Rectal smooth muscle tissue (tissue), 1 donor: ENCODE results near the gene ZMPSTE24.

Source experiments
- H3K27ac ChIP-seq: one replicate; pipeline ENCODE4 v1.7.0; 2013; ENCODE audit warnings: low read depth, low read length, inconsistent platforms
- H3K27me3 ChIP-seq: one replicate; pipeline ENCODE4 v1.7.0; 2013; ENCODE audit warnings: low read length; ENCODE audit not compliant: control insufficient read depth, insufficient read depth
- H3K36me3 ChIP-seq: one replicate; pipeline ENCODE4 v1.7.0; 2013; ENCODE audit warnings: low read length; ENCODE audit not compliant: control insufficient read depth, insufficient read depth
- H3K4me1 ChIP-seq: one replicate; pipeline ENCODE4 v1.7.0; 2013; ENCODE audit warnings: low read length; ENCODE audit not compliant: control insufficient read depth, insufficient read depth
- H3K4me3 ChIP-seq: one replicate; pipeline ENCODE4 v1.7.0; 2013; ENCODE audit warnings: low read length
- H3K9ac ChIP-seq: one replicate; pipeline ENCODE4 v1.7.0; 2013; ENCODE audit warnings: low read length

Gene ZMPSTE24

GRCh38 chr1:40244138-40244744 is 13.8 kb upstream of the ZMPSTE24 start:
- H3K4me3 ChIP-seq: no peak overlapping the region
- H3K36me3 ChIP-seq: no peaks in the 10 kb centered on the region
- H3K27me3 ChIP-seq: no peaks in the 10 kb centered on the region
- no peak overlapping the region for H3K9ac ChIP-seq
- H3K4me1 ChIP-seq: no peaks in the 10 kb centered on the region
- H3K27ac ChIP-seq: no peak overlapping the region

GRCh38 chr1:40245686-40246085 is 12.3 kb upstream of the ZMPSTE24 start:
- Histone ChIP-seq H3K27ac (no peak overlapping the region), H3K27me3 (no peaks in the 10 kb centered on the region), H3K9ac (no peak overlapping the region), H3K36me3 (no peaks in the 10 kb centered on the region), H3K4me3 (no peak overlapping the region), H3K4me1 (no peaks in the 10 kb centered on the region)

GRCh38 chr1:40247655-40248054 is 10.4 kb upstream of the ZMPSTE24 start, which contains the start of gene TMCO2:
Gene TMCO2 (plus strand): TSS chr1:40247937. CDS start chr1:40247994, 57 bp downstream.
- no peaks in the 10 kb centered on the region for H3K4me1 ChIP-seq
- no peaks in the 10 kb centered on the region for H3K36me3 ChIP-seq
- no peaks in the 10 kb centered on the region for H3K27me3 ChIP-seq

GRCh38 chr1:40248412-40248811 is 9.6 kb upstream of the ZMPSTE24 start:
- Histone ChIP-seq H3K27me3 (no peaks in the 10 kb centered on the region), H3K36me3 (no peaks in the 10 kb centered on the region), H3K27ac (no peak overlapping the region), H3K4me1 (no peaks in the 10 kb centered on the region), H3K4me3 (no peak overlapping the region), H3K9ac (no peak overlapping the region)

More at GRCh38 chr1:40247655-40248054, 10.4 kb upstream of the ZMPSTE24 start, which contains the start of gene TMCO2:
- H3K9ac ChIP-seq: no peak within 1 kb of the TSS
- H3K4me3 ChIP-seq: no peak within 1 kb of the TSS
- no peak within 1 kb of the TSS for H3K27ac ChIP-seq

- Histone ChIP-seq H3K4me3 (no peak overlapping the region), H3K9ac (no peak overlapping the region), H3K36me3 (no peaks in the 10 kb centered on the region), H3K27ac (no peak overlapping the region), H3K4me1 (peaks cover 4% of the 10 kb centered on the region), H3K27me3 (no peaks in the 10 kb centered on the region)
Measured at GRCh38 chr1:40251456-40251855, 6.6 kb upstream of the ZMPSTE24 start.

- no peaks in the 10 kb centered on the region for H3K36me3 ChIP-seq
- H3K4me3 ChIP-seq: no peak overlapping the region
- H3K27ac ChIP-seq: no peak overlapping the region
- peaks cover 4% of the 10 kb centered on the region for H3K4me1 ChIP-seq
- H3K9ac ChIP-seq: no peak overlapping the region
- no peaks in the 10 kb centered on the region for H3K27me3 ChIP-seq
Measured at GRCh38 chr1:40252601-40253000, 5.4 kb upstream of the ZMPSTE24 start.

GRCh38 chr1:40255231-40255630 is 2.8 kb upstream of the ZMPSTE24 start:
- H3K27ac ChIP-seq: no peak overlapping the region
- H3K9ac ChIP-seq: no peak overlapping the region
- no peaks in the 10 kb centered on the region for H3K36me3 ChIP-seq
- H3K4me3 ChIP-seq: no peak overlapping the region
- peaks cover 6% of the 10 kb centered on the region for H3K4me1 ChIP-seq
- H3K27me3 ChIP-seq: no peaks in the 10 kb centered on the region

- H3K27ac ChIP-seq: no peak overlapping the region
- H3K36me3 ChIP-seq: peaks cover 8% of the 10 kb centered on the region
- peak overlapping the region; percentile 86 for H3K4me3 ChIP-seq
- H3K9ac ChIP-seq: no peak overlapping the region
- peaks cover 11% of the 10 kb centered on the region for H3K4me1 ChIP-seq
- H3K27me3 ChIP-seq: no peaks in the 10 kb centered on the region
Measured at GRCh38 chr1:40256401-40257084, 1.5 kb upstream of the ZMPSTE24 start.

GRCh38 chr1:40257313-40257687 is 736 bp upstream of the ZMPSTE24 start:
- H3K27ac ChIP-seq: peak overlapping the region; percentile 94
- peaks cover 11% of the 10 kb centered on the region for H3K36me3 ChIP-seq
- H3K27me3 ChIP-seq: no peaks in the 10 kb centered on the region
- H3K4me3 ChIP-seq: peak overlapping the region; percentile 86
- H3K4me1 ChIP-seq: peaks cover 11% of the 10 kb centered on the region
- peak overlapping the region; percentile 91 for H3K9ac ChIP-seq

GRCh38 chr1:40258445-40258769 is 371 bp downstream of the ZMPSTE24 start:
- H3K4me1 ChIP-seq: peaks cover 16% of the 10 kb centered on the region
- H3K36me3 ChIP-seq: peaks cover 13% of the 10 kb centered on the region
- peak overlapping the region; percentile 86 for H3K4me3 ChIP-seq
- H3K9ac ChIP-seq: peak overlapping the region; percentile 60
- H3K27ac ChIP-seq: peak overlapping the region; percentile 94
- H3K27me3 ChIP-seq: no peaks in the 10 kb centered on the region

GRCh38 chr1:40264354-40264781 is 6.3 kb downstream of the ZMPSTE24 start:
- no peak overlapping the region for H3K9ac ChIP-seq
- H3K4me1 ChIP-seq: peaks cover 27% of the 10 kb centered on the region
- peaks cover 13% of the 10 kb centered on the region for H3K36me3 ChIP-seq
- H3K4me3 ChIP-seq: no peak overlapping the region
- H3K27ac ChIP-seq: no peak overlapping the region
- no peaks in the 10 kb centered on the region for H3K27me3 ChIP-seq

GRCh38 chr1:40265298-40265697 is 7.3 kb downstream of the ZMPSTE24 start:
- no peak overlapping the region for H3K27ac ChIP-seq
- H3K4me3 ChIP-seq: no peak overlapping the region
- peaks cover 21% of the 10 kb centered on the region for H3K36me3 ChIP-seq
- no peaks in the 10 kb centered on the region for H3K27me3 ChIP-seq
- H3K4me1 ChIP-seq: peaks cover 28% of the 10 kb centered on the region
- no peak overlapping the region for H3K9ac ChIP-seq

- Histone ChIP-seq H3K9ac (no peak overlapping the region), H3K4me3 (no peak overlapping the region), H3K4me1 (peaks cover 27% of the 10 kb centered on the region), H3K27ac (no peak overlapping the region), H3K27me3 (no peaks in the 10 kb centered on the region), H3K36me3 (peaks cover 24% of the 10 kb centered on the region)
Measured at GRCh38 chr1:40265919-40266318, 7.9 kb downstream of the ZMPSTE24 start.
